Activated CD8-positive, alpha-beta memory T cell treated with anti-CD3 and anti-CD28 coated beads for 4 hours (primary cell): ENCODE data around the gene ITPK1.
A peak's percentile ranks its signal among the peaks of the same experiment; 100 is the strongest.

ENCODE experiments used
- DNase-seq, 2 donors: peaks; one replicate each; pipeline ENCODE4 v3.0.0-alpha.2; 2020; ENCODE audit warnings: low read depth in 2 of 2

The ITPK1 gene

DNA sequence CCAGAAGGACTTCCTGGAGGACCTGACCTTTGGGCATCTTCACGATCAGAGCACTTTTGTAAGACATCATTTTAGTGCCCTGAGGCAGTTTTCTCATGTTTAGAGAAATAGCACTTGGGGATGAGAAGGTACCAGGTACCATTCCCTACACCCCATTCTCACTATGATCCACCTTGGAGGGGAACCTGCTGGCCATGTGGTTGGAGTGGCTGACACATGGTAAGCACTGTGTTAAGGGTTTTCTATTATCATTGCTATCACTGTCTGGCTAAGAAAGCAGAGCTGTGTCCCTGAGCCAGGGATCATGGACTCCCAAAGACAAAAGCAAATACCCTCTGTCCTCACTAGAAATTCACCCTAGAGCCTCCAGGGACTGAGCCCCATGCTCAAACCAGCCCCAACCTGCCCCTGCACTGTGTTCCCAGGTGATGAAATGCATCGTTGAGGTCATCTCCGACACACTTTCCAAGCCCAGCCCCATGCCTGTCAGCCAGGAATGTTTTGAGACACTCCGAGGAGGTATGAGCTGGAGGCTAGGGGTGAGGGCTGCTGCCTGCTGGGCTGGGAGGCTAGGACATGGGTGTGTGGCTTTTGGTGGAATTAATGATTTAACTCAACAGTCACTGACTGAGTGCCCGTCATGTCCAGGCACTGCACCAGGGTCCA is 189.4 kb downstream of the ITPK1 start:
- DNase-seq: no peak

DNA sequence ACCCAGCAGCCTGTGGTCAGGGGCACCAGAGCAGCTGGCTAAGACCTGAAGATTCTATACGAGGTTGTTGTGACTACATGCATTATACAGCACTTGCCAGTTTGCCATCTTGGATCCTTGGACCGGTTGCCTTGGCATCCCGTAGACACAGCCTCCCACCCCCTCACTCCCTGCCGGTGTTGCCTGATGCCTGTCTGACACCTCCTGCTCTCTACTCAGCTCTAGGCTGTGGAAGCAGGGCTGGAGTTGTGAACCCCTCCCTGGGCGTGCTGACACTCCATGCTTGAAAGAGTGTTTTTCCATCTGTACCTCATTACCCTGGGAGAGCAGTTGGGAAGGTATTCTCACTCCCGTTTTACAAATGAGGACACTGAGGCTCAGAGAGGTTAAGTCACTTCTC is 190.3 kb downstream of the ITPK1 start:
- no peak for DNase-seq

DNA sequence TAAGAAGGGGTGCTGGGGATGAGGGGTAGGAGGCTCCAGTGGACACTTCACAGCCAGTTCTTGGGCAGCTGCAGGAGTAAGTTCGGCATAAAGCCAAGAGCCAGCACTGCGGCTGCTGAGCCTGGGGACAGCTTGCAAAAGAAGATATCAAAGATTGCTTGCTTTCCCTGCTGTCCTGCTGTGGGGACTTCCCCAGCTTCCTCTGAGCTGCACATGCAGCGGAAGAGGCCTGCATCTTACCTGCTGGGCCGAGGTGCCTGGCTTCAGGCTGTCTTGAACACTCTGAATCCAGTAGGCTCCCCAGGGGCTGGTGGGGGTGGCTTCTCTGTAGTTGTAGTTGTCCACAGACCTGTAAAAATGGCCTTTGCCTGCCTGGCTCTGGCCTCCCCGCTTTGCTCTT is 191.5 kb downstream of the ITPK1 start:
- DNase-seq: no peak

DNA sequence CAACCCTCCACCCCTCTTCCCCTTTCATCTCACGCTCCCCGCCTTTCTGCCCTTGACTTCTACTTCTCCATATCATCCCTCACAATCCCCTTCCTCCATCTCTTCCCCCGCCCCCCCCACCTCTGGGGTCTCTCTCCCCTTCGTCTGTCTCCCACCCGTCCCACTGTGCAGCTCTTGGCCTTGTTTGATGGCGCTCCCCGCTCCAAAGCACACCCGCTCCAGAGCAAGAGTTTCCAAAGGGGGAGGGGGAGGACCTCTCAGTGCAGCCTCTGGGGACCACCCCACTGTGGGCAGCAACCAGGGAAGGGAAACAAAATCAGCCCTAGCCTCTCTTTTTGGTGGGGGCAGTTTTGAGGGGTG is 192.0 kb downstream of the ITPK1 start:
- no peak for DNase-seq

DNA sequence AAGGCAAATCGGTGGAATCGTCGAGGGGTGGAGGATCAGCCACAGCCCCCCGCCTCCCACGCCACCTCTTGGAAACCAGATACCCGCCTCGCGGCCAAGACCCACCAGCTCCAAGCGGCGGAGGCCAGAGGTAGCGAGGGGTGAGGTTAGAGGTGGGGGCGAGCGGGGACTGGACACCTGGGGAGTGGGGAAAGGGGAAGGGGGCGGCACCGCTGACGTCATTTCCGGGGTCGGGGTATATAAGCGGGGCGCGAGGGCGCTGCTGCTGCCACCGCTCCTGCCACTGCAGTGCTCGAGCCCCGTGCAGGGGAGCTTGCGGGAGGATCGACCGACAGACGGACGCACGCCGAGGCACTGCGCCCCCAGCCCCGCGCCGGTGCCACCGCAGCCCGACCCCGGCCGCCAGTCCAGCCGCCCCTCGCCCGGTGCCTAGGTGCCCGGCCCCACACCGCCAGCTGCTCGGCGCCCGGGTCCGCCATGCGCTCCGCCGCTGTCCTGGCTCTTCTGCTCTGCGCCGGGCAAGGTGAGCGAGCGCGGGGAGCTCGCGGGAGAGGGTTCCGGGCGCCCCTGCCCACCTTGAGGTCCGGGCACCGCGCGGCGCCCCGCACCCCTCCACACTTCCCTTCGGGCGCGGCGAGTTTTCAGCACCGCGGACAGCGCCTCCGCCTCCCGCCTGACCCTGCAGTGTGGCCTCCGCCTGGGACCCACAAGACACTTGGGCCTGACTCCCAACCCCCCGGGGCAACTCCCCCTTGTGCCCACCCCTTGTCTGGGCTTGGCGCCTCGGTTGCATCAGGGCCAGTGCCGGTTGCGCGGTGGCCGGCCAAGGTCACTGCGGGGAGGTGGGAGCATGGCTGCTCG is 192.6 kb downstream of the ITPK1 start, which contains the start of gene CHGA:
TSS of gene CHGA (plus strand) at position 268 of the 861 bp plus-strand sequence. CDS start at position 478, 210 bp downstream.
- no peak for DNase-seq

DNA sequence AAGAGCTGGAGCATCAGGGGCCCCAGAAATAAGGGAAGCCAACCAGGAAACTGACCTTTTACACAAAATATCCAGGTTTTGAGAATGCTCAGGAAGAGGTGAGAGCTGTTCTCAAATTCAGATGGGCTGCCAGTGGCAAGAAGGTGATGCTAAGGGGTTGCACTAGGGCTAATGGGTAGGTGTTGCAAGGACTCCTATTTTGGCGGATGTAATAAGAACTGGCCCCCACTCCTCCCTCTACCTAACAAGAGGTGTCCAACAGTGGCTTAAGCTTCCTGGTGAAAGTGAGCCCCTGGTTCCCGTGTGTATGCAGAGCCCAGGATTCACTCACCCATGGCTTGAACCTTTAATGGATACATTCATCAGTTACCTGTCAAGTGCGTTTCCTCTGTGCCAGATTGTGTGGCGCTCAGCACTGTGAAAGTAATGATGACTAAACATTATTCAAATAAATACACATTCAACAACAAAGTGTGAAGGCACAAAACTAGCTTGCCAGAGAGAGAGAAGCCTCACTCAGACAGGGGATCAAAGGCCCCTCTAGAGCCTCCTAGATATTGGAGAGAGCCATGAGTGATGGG is 193.5 kb downstream of the ITPK1 start:
- no peak for DNase-seq

DNA sequence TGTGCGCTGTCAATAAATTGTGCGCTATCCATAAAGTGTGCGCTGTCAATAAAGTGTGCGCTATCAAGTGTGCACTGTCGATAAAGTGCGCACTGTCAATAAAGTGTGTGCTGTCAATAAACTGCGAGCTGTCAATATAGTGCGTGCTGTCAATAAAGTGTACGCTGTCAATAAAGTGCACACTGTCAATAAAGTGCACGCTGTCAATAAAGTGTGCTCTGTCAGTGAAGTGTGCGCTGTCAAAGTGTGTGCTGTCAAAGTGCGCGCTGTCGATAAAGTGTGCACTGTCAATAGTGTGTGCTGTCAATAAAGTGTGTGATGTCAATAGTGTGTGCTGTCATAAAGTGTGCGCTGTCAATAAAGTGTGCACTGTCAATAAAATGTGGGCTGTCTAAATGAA is 195.7 kb downstream of the ITPK1 start:
- no peak for DNase-seq

DNA sequence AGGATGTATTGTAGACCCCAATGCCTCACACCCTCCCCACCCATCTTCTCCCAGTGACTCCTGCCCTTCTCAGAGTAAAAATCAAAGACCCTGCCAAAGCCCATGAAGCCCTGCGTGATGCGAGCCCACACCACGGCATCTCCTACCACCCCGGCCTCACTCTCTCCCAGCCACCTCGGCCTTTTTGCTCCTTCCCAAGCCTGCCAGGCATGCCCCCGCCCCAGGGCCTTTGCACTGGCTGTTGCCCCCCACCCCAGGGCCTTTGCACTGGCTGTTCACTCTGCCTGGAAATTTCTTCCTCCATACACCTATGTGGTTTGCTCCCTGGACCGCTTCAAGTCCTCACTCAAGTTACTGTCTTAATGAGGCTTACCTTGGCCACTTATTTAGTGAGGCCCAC is 197.8 kb downstream of the ITPK1 start:
- DNase-seq: no peak

DNA sequence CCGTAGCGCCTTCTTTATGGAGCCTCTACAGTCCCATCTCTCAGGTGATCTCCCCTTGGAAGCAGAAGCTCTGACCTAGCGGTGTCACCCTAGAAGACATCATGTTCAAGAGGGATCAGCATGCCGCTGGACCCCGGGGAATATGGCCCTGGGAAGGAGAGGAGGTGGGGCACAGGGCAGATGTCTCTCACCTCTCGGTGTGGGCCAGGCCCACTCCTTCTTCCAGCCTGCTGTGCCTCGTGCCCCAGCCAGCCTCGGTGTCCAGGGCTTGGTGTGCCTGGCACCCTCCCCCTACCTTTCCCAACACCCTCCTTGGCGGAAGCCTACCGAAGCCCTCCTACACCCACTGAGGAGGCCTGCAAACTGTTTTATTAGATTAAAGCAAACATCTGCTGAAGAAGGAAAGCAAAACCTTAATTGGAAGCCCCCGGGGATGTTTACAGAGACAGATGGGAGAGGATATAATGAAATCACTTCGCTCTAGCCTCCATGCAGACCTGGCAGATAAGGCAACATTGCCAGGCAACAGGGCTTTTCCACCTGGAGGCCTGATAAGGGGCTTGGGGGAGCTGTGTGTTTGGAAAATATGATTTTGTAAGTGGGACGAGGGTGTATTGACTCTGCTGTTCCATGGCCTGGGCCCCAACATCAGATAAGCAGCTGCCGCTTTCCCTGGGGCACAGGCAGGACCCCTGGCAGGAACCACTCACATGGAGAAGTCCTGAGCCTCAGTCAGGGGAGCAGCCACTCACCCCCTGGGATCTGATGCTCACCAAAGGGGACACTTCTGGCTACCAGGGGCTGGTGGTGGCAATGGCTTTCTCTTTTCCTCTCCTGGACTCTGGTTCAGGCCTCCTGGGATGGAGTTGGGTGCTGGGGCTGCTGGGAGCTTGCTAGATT is 198.4 kb downstream of the ITPK1 start:
- no peak for DNase-seq

DNA sequence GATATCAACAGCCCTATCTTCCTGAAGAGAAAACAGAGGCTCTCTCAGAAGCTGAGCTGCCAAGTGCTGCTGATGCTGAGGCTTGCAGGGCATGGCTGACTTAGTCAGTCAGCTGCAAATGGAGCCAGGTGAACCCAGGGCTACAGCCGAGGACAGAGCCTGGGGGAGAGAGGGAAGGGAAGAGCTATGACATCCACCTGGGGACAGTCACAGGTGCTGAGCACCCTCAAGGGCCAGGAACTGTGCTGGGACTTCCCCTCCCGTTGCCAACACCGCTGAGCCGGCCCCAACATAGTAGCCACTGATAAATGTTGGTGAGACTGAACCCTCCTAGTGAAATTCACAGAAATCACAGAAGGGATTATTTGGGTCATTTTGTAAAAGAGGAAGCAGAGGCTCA is 199.5 kb downstream of the ITPK1 start:
- DNase-seq: no peak

DNA sequence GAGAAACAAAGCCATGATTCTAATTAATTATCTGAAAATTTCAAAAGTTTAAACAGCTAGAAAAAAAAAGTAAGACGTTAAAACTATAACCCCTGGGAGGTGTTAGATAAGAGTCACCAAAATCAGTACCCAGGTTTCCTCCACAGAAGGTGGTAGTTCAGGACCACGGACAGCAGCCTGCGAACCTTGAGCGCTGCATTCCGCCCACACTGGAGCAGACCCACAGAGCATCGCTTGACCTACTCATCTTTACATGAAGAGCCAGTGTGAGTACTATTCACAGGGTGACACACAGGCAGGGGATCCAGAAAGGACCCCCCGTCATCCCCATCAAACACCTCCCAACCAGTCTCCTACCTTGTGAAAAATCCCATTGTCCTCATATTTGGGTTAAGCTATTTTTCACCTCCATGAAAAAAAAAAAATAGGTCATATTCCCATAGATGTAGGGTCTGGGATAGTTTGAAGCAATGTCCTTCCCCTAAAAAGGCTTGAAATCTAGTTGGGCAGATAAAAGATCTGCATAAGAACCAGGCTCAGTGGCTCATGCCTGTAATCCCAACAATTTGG is 201.6 kb downstream of the ITPK1 start:
- DNase-seq: no peak

DNA sequence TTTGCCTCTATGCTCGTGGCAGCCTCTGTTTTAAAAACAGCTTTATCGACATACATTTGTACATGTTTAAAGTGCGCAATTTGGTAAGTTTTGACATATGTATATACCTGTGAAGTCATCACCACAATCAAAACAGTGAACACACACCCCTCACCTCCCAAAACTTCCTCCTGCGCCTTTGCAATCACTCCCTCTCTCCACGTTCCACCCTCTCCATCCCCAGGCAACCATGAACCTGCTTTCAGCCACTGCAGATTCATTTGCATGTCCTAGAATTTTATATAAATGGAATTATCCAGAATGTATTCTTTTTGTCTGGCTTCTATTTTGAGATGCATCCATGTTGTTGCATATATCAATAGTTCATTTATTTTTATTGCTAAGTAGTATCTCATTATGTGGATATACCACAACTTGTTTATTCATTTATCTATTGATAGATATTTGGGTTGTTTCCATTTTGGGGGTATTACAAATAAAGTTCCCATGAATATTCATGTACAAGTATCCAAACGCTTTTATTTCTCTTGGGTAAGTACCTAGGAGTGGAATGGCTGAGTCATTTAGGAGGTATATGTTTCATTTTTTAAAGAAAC is 208.3 kb downstream of the ITPK1 start:
- no peak for DNase-seq

DNA sequence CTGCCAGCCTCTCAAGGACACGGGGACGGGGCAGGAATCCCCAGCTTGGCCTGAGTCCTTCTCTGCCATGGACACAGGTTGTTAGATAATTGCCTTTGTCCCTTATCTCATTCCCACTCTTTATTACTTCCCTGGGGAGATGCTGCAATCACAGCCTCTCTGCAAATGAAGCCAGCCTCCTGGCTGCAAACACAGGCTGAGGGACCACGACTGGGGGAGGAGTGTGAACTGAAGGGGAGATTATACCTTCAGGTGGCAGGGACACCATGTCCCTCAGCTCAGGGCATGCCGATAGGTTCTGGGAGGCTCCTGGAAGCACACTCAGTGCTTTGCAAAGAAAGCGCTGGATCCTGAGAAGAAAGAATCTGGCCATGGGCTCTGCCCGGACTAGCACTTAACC is 208.9 kb downstream of the ITPK1 start:
- no peak for DNase-seq

DNA sequence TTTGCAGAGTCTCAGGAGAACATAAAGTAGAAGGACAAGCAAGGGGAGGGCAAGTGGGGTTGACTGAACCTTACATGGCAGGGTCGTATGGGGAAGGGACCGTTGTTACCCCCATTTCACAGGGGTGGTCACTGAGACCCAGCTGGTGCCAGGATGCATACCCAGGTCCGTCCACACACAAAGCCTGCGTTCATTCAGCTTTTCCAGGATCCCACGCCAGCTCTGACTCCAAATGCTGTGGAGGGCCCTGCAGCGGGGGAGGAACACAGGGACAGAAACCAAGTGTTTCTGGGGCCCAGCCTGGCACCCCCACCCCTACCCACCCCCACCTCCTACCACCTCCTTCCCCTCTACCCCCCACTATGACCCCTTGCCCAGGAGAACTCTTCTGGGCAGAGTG is 209.3 kb downstream of the ITPK1 start:
- DNase-seq: no peak

DNA sequence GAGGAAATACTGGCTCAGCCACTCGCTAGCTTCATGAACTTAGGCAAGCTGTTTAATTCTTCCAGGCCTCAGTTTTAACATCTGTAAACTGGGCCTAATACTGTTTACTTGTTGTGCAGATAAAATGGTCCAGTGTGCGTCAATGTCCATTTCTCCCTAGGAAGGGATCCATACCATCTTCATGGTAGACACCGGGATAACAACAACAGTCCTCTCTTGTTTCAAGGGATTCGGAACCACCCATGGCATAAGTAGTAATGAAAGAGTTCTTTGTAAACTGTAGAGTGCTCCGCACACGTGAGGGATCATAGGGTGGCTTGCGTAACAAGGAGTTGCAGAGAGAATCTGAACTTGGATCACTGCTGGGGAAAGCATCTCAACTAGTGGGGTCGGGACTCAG is 210.1 kb downstream of the ITPK1 start:
- no peak for DNase-seq

DNA sequence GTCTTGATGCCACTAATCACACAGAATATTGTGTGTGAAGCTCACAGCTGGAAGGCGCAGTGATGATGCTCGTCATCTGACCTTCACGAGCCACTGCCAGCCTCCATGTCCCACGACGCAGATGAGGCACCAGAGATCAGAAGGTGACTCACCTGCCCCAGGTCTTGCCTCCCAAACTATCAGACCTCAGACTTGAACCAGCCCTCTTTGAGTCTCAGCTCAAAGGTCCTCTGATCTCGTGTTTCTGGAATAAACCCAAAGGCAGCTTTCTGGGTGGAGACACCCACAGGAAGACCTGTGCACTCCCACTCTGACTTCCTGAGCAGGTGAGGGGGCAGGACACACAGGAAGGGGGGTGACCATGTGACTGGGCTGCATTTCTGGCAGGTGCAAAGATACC is 212.4 kb downstream of the ITPK1 start:
- peak in 1 of 2 donors; percentile 23 for DNase-seq

DNA sequence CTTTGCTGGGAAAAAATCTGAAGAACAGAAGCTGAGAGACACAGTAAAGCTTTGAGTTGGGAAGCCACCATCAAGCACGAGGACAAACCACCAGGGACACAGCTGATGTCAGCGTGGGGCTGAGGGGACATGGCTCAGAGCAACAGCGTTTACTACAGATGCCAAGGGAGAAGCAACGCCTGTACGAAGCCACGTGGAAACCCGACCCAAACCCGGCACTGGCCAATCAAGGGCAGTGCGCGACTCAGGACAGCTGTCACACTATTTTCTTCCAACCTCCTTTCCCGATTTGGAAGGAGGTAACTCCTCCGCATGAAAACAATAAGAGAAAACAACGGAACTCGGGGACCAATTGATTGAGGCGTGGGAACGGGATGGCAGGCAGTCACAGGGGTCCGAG is 213.0 kb downstream of the ITPK1 start:
- no peak for DNase-seq

DNA sequence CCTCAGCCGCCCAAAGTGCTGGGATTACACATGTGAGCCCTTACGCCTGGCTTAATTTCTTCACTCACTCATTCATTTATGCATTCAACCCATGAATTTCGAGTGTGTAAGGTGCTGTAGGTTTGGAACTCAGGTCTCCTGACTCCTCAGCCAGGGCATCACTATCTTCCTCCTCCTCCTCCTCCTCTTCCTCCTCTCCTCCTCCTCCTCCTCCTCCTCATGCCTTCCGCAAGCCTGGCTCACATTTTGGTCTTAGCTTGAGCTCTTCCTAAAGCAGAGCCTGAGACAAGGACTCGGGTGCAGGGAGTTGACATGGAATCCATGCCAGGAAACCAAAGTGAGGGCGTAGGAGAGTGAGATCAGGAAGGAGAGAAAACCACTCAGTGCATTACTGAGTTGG is 213.5 kb downstream of the ITPK1 start:
- DNase-seq: no peak

DNA sequence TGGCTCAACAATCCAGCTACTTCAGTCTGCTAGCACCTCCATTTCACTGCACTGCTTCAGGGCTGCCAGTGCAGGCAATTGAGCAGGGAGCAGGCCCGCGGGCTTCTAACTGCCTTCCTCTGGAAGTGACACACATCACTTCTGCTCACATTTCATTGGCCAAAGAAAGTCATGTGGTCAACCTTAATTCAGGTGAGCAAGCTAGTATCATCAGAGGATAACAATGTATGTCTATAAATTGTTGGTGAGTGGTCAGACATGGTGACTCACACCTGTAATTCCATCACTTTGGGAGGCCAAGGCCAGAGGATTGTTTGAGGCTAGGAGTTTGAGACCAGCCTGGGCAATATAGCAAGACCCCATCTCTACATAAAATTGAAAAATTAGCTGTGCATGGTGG is 215.1 kb downstream of the ITPK1 start:
- no peak for DNase-seq

DNA sequence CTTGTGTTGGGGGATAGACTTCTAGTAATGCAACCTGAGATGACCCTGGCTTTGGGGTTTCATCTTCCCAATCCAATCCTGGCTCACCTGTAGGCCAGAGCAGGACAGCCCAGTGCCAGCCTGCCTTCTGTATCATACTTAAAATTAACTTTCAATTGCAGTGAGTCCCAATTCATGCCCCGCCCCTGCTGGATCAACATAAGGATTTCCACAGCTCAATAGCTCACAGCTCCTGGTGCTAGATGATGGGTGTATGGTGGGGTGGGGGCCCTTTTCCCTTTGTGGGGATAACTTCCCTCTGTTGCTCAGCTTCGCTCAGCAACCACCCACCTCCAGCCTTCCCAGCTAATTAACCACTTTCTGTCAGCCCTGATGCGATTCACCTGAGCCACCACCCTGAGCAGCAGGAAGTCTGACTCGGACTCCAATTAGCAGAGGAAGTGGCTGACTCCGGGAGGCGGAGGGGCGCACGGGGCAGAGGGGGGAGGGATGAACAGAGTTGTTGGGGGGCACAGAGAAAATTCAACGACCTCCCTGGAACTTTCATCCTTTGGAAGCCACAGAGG is 217.1 kb downstream of the ITPK1 start:
- no peak for DNase-seq
